GM19468 (cell line): ENCODE results near the gene SULT1A2.
"Not testable (repeated sequence)": the region's sequence is repeated elsewhere in the genome, so short reads cannot be mapped to it uniquely, and the experiment has no call there.

ENCODE experiments used
- ATAC-seq: cut with Tn5 transposase; IDR thresholded peaks from one replicate; pipeline ENCODE4 v1.9.1; 2021; ENCODE audit warnings: mild to moderate bottlenecking, moderate library complexity, moderate number of reproducible peaks; ENCODE audit not compliant: unreplicated experiment; ENCODE audit errors: extremely low read depth

Gene SULT1A2

DNA sequence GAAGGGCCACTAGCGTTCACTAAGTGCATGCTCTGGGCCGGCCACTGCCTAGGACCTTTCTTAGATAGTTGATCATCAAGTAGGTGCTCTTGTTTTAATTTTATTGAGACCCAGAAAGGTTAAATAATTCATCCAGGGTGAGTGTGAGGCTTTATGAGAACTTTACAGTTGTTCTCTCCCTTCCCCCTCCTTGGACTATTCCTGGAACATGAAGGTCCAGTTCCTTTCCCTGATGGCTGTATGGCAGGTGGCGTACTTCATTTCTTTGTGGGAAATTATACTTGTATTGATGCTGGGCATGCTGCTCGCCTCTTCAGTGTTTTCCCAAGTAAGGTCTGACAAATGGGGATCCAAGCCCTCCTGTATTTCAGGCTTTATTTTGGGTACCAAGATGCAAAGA lies 34.7 kb downstream of the SULT1A2 start:
- ATAC-seq, result no peak

DNA sequence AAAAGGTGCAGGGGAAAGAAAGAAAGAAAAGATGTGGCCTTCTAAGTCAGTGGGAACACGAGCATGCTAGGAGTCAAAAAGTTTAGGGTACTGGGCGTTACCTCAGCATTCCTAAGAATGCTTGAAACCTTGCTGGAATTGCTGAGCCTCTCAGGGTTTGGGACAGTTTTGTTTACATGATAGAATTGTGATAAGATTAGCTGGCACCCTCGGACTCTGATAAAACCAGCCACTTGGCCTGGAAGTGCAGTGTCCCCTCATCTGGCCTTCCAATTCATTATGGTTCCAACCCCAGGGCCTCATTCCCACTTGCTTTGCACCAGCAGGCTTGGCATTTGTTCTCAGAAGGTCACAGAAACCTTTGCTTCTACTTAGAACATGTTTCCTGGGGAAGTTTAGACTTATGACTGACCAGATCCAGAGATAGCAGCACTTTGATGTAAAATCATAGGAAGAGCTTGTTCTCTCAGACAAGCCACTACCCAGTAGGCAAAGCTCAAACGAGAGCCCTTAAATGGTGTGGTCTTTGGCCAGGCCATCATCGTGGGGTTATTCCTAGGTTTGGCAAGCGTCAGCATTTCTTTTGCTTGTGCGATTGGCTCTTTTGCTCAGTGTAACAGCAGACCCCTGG lies 35.2 kb downstream of the SULT1A2 start:
- no peak for ATAC-seq

- ATAC-seq, result no peak
These were observed 38.4 kb downstream of the SULT1A2 start for GRCh38 chr16:28558456-28558855.

GRCh38 chr16:28556914-28557320 lies 39.9 kb downstream of the SULT1A2 start:
- ATAC-seq, result no peak

GRCh38 chr16:28555561-28555960 lies 41.3 kb downstream of the SULT1A2 start:
- no peak for ATAC-seq

DNA sequence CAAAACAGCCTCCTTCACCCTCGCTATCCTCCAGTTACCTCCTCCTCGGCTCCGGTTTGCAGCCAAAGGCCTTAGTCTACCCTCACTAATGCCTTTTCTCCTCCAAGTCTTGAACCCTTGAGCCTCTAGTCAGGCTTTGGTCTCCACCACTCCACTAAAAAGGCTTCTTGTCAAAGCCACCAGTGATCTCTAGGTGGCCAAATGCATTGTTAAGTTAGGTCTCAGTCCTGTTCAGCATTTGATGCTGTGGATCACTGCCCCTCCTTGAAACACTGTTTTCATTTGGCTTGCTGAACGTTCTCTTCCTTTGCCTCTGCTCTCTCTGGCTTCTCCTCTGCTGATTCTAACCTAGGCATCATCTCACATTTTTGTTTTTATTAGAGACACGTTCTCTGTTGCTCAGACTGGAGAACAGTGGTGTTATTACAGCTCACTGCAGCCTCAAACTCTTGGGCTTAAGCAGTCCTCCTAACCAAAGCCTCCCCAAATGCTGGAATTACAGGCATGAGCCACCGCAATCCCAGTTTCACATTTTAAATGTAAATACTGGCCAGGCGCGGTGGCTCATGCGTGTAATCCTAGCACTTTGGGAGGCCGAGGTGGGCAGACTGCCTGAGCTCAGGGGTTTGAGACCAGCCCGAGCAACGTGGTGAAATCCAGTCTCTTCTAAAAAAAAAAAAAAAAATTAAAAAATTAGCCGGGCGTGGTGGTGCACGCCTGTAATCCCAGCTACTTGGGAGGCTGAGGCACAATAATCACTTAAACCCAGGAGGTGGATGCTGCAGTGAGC lies 42.0 kb downstream of the SULT1A2 start:
- ATAC-seq, result no peak

DNA sequence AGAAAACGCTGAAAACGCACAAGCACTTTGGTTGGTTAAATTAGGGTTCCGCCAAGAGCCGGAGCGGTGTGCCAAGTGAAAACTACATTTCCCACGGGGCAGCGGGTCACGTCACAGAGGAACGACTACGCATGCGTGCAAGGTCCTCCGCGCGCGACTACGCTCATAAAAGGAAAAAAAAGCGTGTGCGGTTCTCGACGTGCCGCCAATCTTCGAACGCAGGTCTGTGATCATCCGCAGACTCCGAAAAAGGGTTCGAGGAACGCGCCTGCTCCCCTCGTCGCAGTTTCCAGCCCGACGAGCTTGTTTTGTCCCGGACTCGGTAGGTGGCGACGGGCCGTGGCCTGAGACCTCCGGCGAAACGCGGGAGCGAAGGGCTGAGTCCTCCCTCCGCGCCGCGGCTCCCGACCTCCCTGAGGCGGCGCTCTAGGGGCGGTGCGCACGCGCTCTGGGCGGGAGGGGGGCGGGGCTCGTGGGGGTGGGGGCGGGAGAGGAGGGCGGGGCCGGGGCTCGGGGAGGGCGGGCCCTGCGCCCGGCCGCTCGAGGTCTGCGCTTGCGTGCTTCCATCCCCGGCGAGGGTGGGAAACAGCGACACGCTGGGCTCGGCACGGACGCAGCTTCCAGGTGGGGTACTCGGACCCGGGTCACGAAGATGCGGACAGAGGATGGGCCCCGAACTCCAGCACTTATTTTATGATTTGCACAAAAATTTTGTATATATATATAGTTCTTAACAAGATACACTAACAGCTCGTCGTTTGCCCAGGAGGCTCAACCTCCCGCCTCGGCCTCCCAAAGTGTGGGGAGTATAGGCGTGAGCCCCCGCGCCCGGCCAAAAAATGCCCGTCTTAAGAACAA lies 42.8 kb downstream of the SULT1A2 start, which contains the start of gene SGF29:
Gene SGF29, plus strand, starts transcription at position 145 of the 858 bp plus-strand sequence. CDS start 27,150 bp downstream, outside the sequence.
- no peak for ATAC-seq

DNA sequence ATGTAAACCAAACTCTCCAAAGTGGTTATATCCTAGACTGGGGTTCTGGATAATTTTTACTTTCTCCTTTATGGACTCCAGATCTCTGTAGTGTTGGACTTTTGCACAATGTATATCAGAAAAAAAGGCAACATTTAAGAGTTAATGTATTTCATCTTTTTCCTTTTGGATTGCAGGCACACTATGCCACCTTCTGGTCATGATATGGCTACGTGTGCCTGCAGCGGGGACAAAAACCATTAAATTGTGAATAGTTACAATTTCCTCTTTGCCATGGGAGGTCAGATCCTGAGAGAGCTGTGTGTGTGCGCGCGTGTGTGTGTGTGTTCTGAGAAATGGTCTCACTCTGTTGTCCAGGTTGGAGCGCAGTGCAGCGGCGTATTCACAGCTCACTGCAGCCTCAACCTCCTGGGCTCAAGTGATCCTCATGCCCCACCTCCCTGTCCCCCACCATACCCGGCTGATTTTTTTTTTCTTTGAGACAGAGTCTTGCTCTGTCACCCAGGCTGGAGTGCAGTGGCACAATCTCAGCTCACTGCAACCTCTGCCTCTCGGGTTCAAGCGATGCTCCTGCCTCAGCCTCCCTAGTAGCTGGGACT lies 47.5 kb downstream of the SULT1A2 start:
- no peak for ATAC-seq

GRCh38 chr16:28548306-28548802 lies 48.5 kb downstream of the SULT1A2 start:
- ATAC-seq, result no peak

DNA sequence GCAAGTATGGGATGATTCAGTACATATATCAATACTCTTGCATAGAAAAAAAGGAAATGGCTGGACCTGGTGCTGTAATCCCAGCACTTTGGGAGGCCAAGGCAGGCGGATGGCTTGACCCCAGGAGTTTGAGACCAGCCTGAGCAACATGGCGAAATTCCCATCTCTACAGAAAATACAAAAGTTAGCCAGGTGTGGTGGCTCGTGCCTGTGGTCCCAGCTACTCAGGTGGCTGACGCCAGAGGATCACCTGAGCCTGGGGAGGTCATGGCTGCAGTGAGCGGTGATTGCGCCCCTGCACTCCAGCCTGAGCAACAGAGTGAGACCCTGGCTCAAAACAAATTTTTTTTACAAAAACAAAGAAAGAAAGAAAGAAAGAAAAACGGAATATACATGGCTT lies 50.2 kb downstream of the SULT1A2 start:
- no peak for ATAC-seq

- ATAC-seq, result not testable (repeated sequence)
These were observed 50.9 kb downstream of the SULT1A2 start for GRCh38 chr16:28545964-28546363.

DNA sequence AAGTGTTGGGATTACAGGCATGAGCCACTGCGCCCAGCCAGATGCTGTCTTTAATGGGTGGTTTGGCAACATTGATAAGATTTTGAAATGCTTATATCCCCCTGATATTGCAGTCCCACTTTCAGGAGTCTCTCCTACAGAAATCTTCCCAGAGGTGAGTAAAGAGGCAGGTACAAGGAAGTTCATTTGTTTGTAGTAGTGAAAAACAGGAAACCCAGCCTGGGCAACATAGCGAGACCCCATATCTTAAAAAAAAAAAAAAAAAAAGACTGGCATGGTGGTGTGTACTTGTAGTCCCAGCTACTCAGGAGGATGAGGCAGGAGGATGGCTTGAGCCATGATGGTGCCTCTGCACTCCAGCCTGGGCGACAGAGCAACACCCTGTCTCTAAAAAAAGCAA lies 51.9 kb downstream of the SULT1A2 start:
- no peak for ATAC-seq

DNA sequence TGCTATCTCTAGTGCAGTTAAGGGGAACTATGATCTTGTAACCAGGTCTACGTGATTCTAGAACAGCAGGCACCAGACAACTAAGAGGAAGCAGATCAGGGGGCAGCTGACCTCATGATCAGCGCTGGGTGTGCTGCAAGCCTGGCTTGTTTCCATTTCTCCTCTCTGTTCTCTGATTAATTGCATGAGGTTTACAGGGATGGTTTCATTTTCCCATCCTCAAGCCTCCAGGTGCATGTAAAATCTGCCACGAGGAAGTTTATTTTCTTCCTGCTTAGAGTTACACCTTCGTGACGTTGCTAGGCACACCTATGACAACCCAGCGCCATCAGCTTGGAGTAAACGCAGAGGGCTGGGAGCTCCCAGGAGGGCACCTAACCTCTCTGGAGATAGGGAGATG lies 53.8 kb downstream of the SULT1A2 start:
- no peak for ATAC-seq

GRCh38 chr16:28542646-28543045 lies 54.2 kb downstream of the SULT1A2 start:
- ATAC-seq, result no peak
